Neural cell (in vitro differentiated cells): ENCODE data around the gene WDR70. TPM values are rescaled to one million over a fixed set of nuclear protein-coding genes. Genes with fewer than 3 reads are reported as not detected.

ENCODE experiments used
- H2AFZ ChIP-seq: fragments of 200-600, 300-800 bp; sonication (generic), shearing (Covaris generic); 2 replicates; pipeline ENCODE4 v1.6.0; 2014; ENCODE audit warnings: low read depth, mild to moderate bottlenecking, antibody characterized with exemption, low read length, moderate library complexity
- H3F3A ChIP-seq: fragments of 200-600 bp; shearing (Covaris generic); 2 replicates; pipeline ENCODE4 v1.6.1; 2016; ENCODE audit warnings: mild to moderate bottlenecking, moderate library complexity, mixed read lengths, antibody characterized with exemption, low read length; ENCODE audit not compliant: insufficient read depth, poor library complexity, severe bottlenecking
- H3K27ac ChIP-seq: fragments of 200-600, 300-800 bp; sonication (generic), shearing (Covaris generic); 2 replicates; pipeline ENCODE4 v1.5.1; 2014; ENCODE audit warnings: mild to moderate bottlenecking, low read length, moderate library complexity
- H3K27me3 ChIP-seq: fragments of 300-800, 200-600 bp; sonication (generic), shearing (Covaris generic); 2 replicates; pipeline ENCODE4 v1.6.0; 2014; ENCODE audit warnings: mild to moderate bottlenecking, low read depth, low read length, moderate library complexity; ENCODE audit not compliant: insufficient read depth
- H3K36me3 ChIP-seq: fragments of 300-800, 200-600 bp; sonication (generic), shearing (Covaris generic); 2 replicates; pipeline ENCODE4 v1.5.1; 2014; ENCODE audit warnings: mild to moderate bottlenecking, antibody characterized with exemption, low read length, moderate library complexity; ENCODE audit not compliant: insufficient read depth
- H3K4me2 ChIP-seq: fragments of 300-800, 200-600 bp; sonication (generic), shearing (Covaris generic); 2 replicates; pipeline ENCODE4 v1.6.0; 2014; ENCODE audit warnings: mild to moderate bottlenecking, low read length
- H3K4me3 ChIP-seq: fragments of 300-800, 200-600 bp; sonication (generic), shearing (Covaris generic); 2 replicates; pipeline ENCODE4 v1.5.1; 2014; ENCODE audit warnings: mild to moderate bottlenecking, low read length, moderate library complexity
- H3K79me2 ChIP-seq: fragments of 200-600 bp; shearing (Covaris generic); replicated peaks from 2 replicates; pipeline ENCODE4 v1.6.0; 2014; ENCODE audit warnings: mild to moderate bottlenecking, low read length, moderate library complexity; ENCODE audit not compliant: insufficient read depth
- H3K9ac ChIP-seq: fragments of 300-800, 200-600 bp; sonication (generic), shearing (Covaris generic); 2 replicates; pipeline ENCODE4 v1.6.1; 2016; ENCODE audit warnings: mild to moderate bottlenecking, low read length, mixed read lengths
- H3K9me2 ChIP-seq: fragments of 200-600 bp; shearing (Covaris generic); 2 replicates; pipeline ENCODE4 v1.6.1; 2016; ENCODE audit warnings: mild to moderate bottlenecking, low read length, mixed read lengths; ENCODE audit not compliant: insufficient read depth
- H3K9me3 ChIP-seq: fragments of 200-600, 300-800 bp; sonication (generic), shearing (Covaris generic); 2 replicates; pipeline ENCODE4 v1.6.1; 2016; ENCODE audit warnings: mild to moderate bottlenecking, mixed run types, low read length, moderate library complexity, mixed read lengths
- H4K20me1 ChIP-seq: fragments of 200-600 bp; shearing (Covaris generic); 2 replicates; pipeline ENCODE4 v1.6.1; 2016; ENCODE audit warnings: mild to moderate bottlenecking, mixed run types; ENCODE audit not compliant: insufficient read depth
- CTCF ChIP-seq: fragments of 450-650 bp; IDR thresholded peaks from 2 replicates; pipeline ENCODE4 v1.5.1; 2014; ENCODE audit warnings: antibody characterized with exemption, mild to moderate bottlenecking, moderate library complexity; ENCODE audit not compliant: poor library complexity, severe bottlenecking
- EP300 ChIP-seq: fragments of 450-650 bp; conservative IDR thresholded peaks from 2 replicates; pipeline ENCODE4 v1.6.1; 2014; ENCODE audit warnings: antibody characterized with exemption, mild to moderate bottlenecking, moderate library complexity; ENCODE audit not compliant: poor library complexity, severe bottlenecking
- EZH2 ChIP-seq: fragments of 200-600, 300-800 bp; shearing (Covaris generic), sonication (generic); IDR thresholded peaks from 2 replicates; pipeline ENCODE4 v1.6.1; 2014; ENCODE audit warnings: antibody characterized with exemption, low read length, borderline replicate concordance, mild to moderate bottlenecking; ENCODE audit not compliant: insufficient read depth, poor library complexity, severe bottlenecking
- MXI1 ChIP-seq: fragments of 450-650 bp; conservative IDR thresholded peaks from 2 replicates; pipeline ENCODE4 v1.6.1; 2014; ENCODE audit warnings: antibody characterized with exemption, mild to moderate bottlenecking; ENCODE audit not compliant: poor library complexity, severe bottlenecking
- POLR2AphosphoS5 ChIP-seq: IDR thresholded peaks from 2 replicates; pipeline ENCODE4 v1.6.1; 2012
- RAD21 ChIP-seq: fragments of 450-650 bp; conservative IDR thresholded peaks from 2 replicates; pipeline ENCODE4 v1.6.1; 2014; ENCODE audit warnings: antibody characterized with exemption, mild to moderate bottlenecking, moderate library complexity
- SMC3 ChIP-seq: fragments of 450-650 bp; conservative IDR thresholded peaks from 2 replicates; pipeline ENCODE4 v1.6.1; 2014; ENCODE audit warnings: antibody characterized with exemption, mild to moderate bottlenecking, moderate library complexity; ENCODE audit not compliant: poor library complexity
- TAF1 ChIP-seq: IDR thresholded peaks from 2 replicates; pipeline ENCODE4 v1.6.1; 2012; ENCODE audit warnings: low read depth
- polyA plus RNA-seq: library from polyadenylated mRNA; depleted of rRNA; stranded (reverse); fragments of >200 nt; gene quantifications from 2 replicates; pipeline ENCODE4 v1.2.3, GENCODE V29; 2014
- TF ChIP-seq, protein P1 (sequence below): IDR thresholded peaks from 2 replicates; pipeline ENCODE4 v1.6.1; 2012; ENCODE audit warnings: borderline replicate concordance

The WDR70 gene
- polyA plus RNA-seq, 1 donor from 2014 or later = 40.9 TPM

GRCh38 chr5:37735649-37736347 lies 356.7 kb downstream of the WDR70 start:
- H3K4me3 ChIP-seq = peak overlapping the region; percentile 17
- no peak overlapping the region for H3K9ac ChIP-seq
- no peaks in the 10 kb centered on the region for H3K27me3 ChIP-seq
- H3K4me2 ChIP-seq = no peak overlapping the region
- H4K20me1 ChIP-seq = no peaks in the 10 kb centered on the region
- TF ChIP-seq, protein P1, sequence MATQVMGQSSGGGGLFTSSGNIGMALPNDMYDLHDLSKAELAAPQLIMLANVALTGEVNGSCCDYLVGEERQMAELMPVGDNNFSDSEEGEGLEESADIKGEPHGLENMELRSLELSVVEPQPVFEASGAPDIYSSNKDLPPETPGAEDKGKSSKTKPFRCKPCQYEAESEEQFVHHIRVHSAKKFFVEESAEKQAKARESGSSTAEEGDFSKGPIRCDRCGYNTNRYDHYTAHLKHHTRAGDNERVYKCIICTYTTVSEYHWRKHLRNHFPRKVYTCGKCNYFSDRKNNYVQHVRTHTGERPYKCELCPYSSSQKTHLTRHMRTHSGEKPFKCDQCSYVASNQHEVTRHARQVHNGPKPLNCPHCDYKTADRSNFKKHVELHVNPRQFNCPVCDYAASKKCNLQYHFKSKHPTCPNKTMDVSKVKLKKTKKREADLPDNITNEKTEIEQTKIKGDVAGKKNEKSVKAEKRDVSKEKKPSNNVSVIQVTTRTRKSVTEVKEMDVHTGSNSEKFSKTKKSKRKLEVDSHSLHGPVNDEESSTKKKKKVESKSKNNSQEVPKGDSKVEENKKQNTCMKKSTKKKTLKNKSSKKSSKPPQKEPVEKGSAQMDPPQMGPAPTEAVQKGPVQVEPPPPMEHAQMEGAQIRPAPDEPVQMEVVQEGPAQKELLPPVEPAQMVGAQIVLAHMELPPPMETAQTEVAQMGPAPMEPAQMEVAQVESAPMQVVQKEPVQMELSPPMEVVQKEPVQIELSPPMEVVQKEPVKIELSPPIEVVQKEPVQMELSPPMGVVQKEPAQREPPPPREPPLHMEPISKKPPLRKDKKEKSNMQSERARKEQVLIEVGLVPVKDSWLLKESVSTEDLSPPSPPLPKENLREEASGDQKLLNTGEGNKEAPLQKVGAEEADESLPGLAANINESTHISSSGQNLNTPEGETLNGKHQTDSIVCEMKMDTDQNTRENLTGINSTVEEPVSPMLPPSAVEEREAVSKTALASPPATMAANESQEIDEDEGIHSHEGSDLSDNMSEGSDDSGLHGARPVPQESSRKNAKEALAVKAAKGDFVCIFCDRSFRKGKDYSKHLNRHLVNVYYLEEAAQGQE = no peak
- TF ChIP-seq EP300 (peak; percentile 84), POLR2AphosphoS5 (peak; percentile 34)
- H3K9me2 ChIP-seq = no peaks in the 10 kb centered on the region
- no peaks in the 10 kb centered on the region for H3K36me3 ChIP-seq
- no peaks in the 10 kb centered on the region for H3K79me2 ChIP-seq
- no peaks in the 10 kb centered on the region for H3F3A ChIP-seq
- H3K27ac ChIP-seq = peak overlapping the region; percentile 25
- H3K9me3 ChIP-seq = no peaks in the 10 kb centered on the region
- no peak overlapping the region for H2AFZ ChIP-seq

- H3K27ac ChIP-seq = peak overlapping the region; percentile 25
Measured at GRCh38 chr5:37736397-37736796, 357.3 kb downstream of the WDR70 start.

More at GRCh38 chr5:37736397-37736796, 357.3 kb downstream of the WDR70 start:
- Histone ChIP-seq H3K36me3 (peaks cover 1% of the 10 kb centered on the region), H2AFZ (no peak overlapping the region), H3K27me3 (no peaks in the 10 kb centered on the region), H3K9me2 (no peaks in the 10 kb centered on the region), H3K9me3 (no peaks in the 10 kb centered on the region), H3K4me2 (no peak overlapping the region), H3F3A (no peaks in the 10 kb centered on the region), H3K4me3 (peak overlapping the region; percentile 17), H4K20me1 (no peaks in the 10 kb centered on the region), H3K9ac (no peak overlapping the region), H3K79me2 (no peaks in the 10 kb centered on the region)
- TF ChIP-seq MXI1 (no peak), EP300 (no peak), EZH2 (no peak), SMC3 (no peak), TAF1 (no peak), RAD21 (no peak), CTCF (no peak), POLR2AphosphoS5 (no peak)
- TF ChIP-seq, protein P1 = no peak
